ENCODE results near the gene PLSCR4.

The PLSCR4 gene

DNA sequence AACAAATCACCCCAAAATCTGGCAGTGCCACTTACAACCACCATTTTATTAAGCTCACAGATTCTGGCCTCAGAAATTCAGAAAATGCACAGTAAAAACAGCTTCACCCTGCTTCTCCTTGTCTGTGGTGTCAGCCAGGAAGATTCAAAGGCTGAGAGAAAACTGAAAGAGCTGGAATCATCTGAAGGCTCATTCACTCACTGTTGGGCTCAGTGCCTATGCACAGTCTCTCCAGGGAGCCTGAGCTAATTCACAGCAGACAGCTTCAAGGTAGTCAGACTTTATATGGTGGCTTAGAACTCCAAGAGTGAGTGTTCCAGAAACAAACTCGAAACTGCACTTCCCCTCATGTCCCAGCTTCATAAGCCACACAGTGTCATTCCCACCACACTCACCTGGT lies 73.4 kb downstream of the PLSCR4 start:
- no peak overlapping the region for H3K4me3 ChIP-seq (ENCODE audit: low read length in 2 of 2)
- H3K27me3 ChIP-seq (ENCODE audit: control insufficient read depth in 2 of 2, insufficient read depth in 2 of 2, low read length in 2 of 2) = no peaks in the 10 kb centered on the region
- H3K4me1 ChIP-seq (ENCODE audit: control insufficient read depth in 2 of 2, insufficient read depth in 2 of 2, low read length in 2 of 2) = no peaks in the 10 kb centered on the region
- no peak overlapping the region for H3K9ac ChIP-seq (ENCODE audit: low read depth in 1 of 2, low read length in 2 of 2)
- no peak overlapping the region for H3K27ac ChIP-seq (ENCODE audit: low read depth in 2 of 2, low read length in 2 of 2)
- H3K9me3 ChIP-seq (ENCODE audit: control insufficient read depth in 2 of 2, low read length in 2 of 2) = no peaks in the 10 kb centered on the region
- H3K36me3 ChIP-seq (ENCODE audit: control insufficient read depth in 2 of 2, insufficient read depth in 2 of 2, low read length in 2 of 2) = no peaks in the 10 kb centered on the region

GRCh38 chr3:146177072-146177471 lies 73.8 kb downstream of the PLSCR4 start:
- H3K27ac ChIP-seq (ENCODE audit: low read depth in 2 of 2, low read length in 2 of 2) = no peak overlapping the region
- H3K27me3 ChIP-seq (ENCODE audit: control insufficient read depth in 2 of 2, insufficient read depth in 2 of 2, low read length in 2 of 2) = no peaks in the 10 kb centered on the region

GRCh38 chr3:146172586-146172985 lies 78.3 kb downstream of the PLSCR4 start:
- Histone ChIP-seq H3K4me3 (ENCODE audit: low read length in 2 of 2) (no peak overlapping the region), H3K27ac (ENCODE audit: low read depth in 2 of 2, low read length in 2 of 2) (no peak overlapping the region), H3K4me1 (ENCODE audit: control insufficient read depth in 2 of 2, insufficient read depth in 2 of 2, low read length in 2 of 2) (no peaks in the 10 kb centered on the region), H3K9me3 (ENCODE audit: control insufficient read depth in 2 of 2, low read length in 2 of 2) (no peaks in the 10 kb centered on the region), H3K27me3 (ENCODE audit: control insufficient read depth in 2 of 2, insufficient read depth in 2 of 2, low read length in 2 of 2) (no peaks in the 10 kb centered on the region), H3K9ac (ENCODE audit: low read depth in 1 of 2, low read length in 2 of 2) (no peak overlapping the region), H3K36me3 (ENCODE audit: control insufficient read depth in 2 of 2, insufficient read depth in 2 of 2, low read length in 2 of 2) (no peaks in the 10 kb centered on the region)

More at GRCh38 chr3:146177072-146177471, 73.8 kb downstream of the PLSCR4 start:
- Histone ChIP-seq H3K4me1 (ENCODE audit: control insufficient read depth in 2 of 2, insufficient read depth in 2 of 2, low read length in 2 of 2) (no peaks in the 10 kb centered on the region), H3K4me3 (ENCODE audit: low read length in 2 of 2) (no peak overlapping the region), H3K36me3 (ENCODE audit: control insufficient read depth in 2 of 2, insufficient read depth in 2 of 2, low read length in 2 of 2) (no peaks in the 10 kb centered on the region), H3K9ac (ENCODE audit: low read depth in 1 of 2, low read length in 2 of 2) (no peak overlapping the region), H3K9me3 (ENCODE audit: control insufficient read depth in 2 of 2, low read length in 2 of 2) (no peaks in the 10 kb centered on the region)

DNA sequence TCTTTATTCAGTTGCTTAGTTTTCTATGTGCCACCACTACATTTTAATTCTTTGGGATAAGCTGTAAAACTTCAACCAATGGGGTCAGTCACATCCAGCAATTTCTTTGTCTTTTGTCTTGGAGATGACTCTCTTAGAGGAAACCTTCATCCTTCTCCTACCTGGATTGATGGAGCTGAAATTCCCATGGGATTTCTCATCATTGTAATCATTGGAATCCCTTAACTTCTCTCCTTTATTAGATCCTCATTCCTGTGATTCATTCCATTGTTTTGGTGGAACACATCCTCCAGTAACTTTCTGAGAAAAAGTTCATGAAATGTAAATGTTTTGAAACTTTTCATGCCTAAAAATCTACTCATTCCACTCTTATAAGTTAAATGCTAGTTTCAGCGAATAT lies 80.3 kb downstream of the PLSCR4 start:
- H3K9ac ChIP-seq (ENCODE audit: low read depth in 1 of 2, low read length in 2 of 2) = no peak overlapping the region

DNA sequence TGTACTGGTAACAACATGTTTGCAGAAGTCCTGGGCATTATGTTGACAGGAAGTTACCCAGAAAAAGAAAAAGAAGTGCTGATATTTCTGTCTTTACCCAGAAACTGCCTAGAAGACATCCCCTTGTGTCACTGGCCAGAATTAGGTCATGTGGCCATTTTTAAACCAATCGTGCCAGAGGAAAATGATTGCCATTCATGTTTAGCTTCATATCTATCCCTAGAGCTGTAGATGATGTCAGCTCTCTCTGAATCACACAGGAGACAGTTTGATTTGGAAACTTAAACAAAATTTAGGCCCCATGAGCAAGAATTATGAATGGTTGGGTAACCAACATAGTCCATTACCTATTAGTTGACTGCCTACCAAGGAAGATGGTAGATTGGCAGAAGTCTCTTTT lies 81.0 kb downstream of the PLSCR4 start:
- no peak overlapping the region for H3K27ac ChIP-seq (ENCODE audit: low read depth in 2 of 2, low read length in 2 of 2)
- H3K9ac ChIP-seq (ENCODE audit: low read depth in 1 of 2, low read length in 2 of 2) = no peak overlapping the region
- H3K9me3 ChIP-seq (ENCODE audit: control insufficient read depth in 2 of 2, low read length in 2 of 2) = no peaks in the 10 kb centered on the region
- H3K27me3 ChIP-seq (ENCODE audit: control insufficient read depth in 2 of 2, insufficient read depth in 2 of 2, low read length in 2 of 2) = no peaks in the 10 kb centered on the region
- peaks cover 5 to 6% of the 10 kb centered on the region in 2 donors for H3K4me1 ChIP-seq (ENCODE audit: control insufficient read depth in 2 of 2, insufficient read depth in 2 of 2, low read length in 2 of 2)
- no peak overlapping the region for H3K4me3 ChIP-seq (ENCODE audit: low read length in 2 of 2)
- no peaks in the 10 kb centered on the region for H3K36me3 ChIP-seq (ENCODE audit: control insufficient read depth in 2 of 2, insufficient read depth in 2 of 2, low read length in 2 of 2)

More for the DNA sequence above, 80.3 kb downstream of the PLSCR4 start:
- no peaks in the 10 kb centered on the region for H3K9me3 ChIP-seq (ENCODE audit: control insufficient read depth in 2 of 2, low read length in 2 of 2)
- no peaks in the 10 kb centered on the region for H3K27me3 ChIP-seq (ENCODE audit: control insufficient read depth in 2 of 2, insufficient read depth in 2 of 2, low read length in 2 of 2)
- no peak overlapping the region for H3K4me3 ChIP-seq (ENCODE audit: low read length in 2 of 2)
- H3K36me3 ChIP-seq (ENCODE audit: control insufficient read depth in 2 of 2, insufficient read depth in 2 of 2, low read length in 2 of 2) = no peaks in the 10 kb centered on the region
- no peak overlapping the region for H3K27ac ChIP-seq (ENCODE audit: low read depth in 2 of 2, low read length in 2 of 2)
- peaks cover 1% of the 10 kb centered on the region in 2 donors for H3K4me1 ChIP-seq (ENCODE audit: control insufficient read depth in 2 of 2, insufficient read depth in 2 of 2, low read length in 2 of 2)

DNA sequence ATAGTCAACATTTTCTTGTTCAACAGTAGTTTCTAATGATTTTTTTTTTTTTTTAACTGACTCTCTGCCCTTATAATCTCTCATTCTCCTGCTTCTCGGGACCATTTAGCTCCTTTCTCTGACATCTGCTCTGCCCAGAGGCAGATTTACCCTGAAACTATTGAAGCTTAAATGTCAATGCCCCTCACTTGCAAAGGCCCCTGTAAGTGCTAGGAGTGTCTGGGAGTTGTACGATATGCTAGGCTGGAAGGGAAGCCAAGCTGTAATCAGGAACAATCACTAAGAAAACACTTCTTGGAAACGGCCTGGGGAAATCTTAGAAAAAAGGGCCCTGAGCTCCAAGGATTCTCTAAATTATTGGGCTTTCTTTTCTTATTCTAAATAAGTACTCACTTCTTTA lies 84.1 kb downstream of the PLSCR4 start:
- Histone ChIP-seq H3K9ac (ENCODE audit: low read depth in 1 of 2, low read length in 2 of 2) (no peak overlapping the region), H3K27ac (ENCODE audit: low read depth in 2 of 2, low read length in 2 of 2) (no peak overlapping the region), H3K36me3 (ENCODE audit: control insufficient read depth in 2 of 2, insufficient read depth in 2 of 2, low read length in 2 of 2) (no peaks in the 10 kb centered on the region), H3K4me3 (ENCODE audit: low read length in 2 of 2) (no peak overlapping the region), H3K4me1 (ENCODE audit: control insufficient read depth in 2 of 2, insufficient read depth in 2 of 2, low read length in 2 of 2) (peaks cover 5 to 16% of the 10 kb centered on the region in 2 donors), H3K27me3 (ENCODE audit: control insufficient read depth in 2 of 2, insufficient read depth in 2 of 2, low read length in 2 of 2) (no peaks in the 10 kb centered on the region), H3K9me3 (ENCODE audit: control insufficient read depth in 2 of 2, low read length in 2 of 2) (no peaks in the 10 kb centered on the region)

- Histone ChIP-seq H3K4me1 (ENCODE audit: control insufficient read depth in 2 of 2, insufficient read depth in 2 of 2, low read length in 2 of 2) (peaks cover 5 to 20% of the 10 kb centered on the region in 2 donors), H3K9ac (ENCODE audit: low read depth in 1 of 2, low read length in 2 of 2) (no peak overlapping the region), H3K36me3 (ENCODE audit: control insufficient read depth in 2 of 2, insufficient read depth in 2 of 2, low read length in 2 of 2) (no peaks in the 10 kb centered on the region), H3K27me3 (ENCODE audit: control insufficient read depth in 2 of 2, insufficient read depth in 2 of 2, low read length in 2 of 2) (no peaks in the 10 kb centered on the region), H3K9me3 (ENCODE audit: control insufficient read depth in 2 of 2, low read length in 2 of 2) (no peaks in the 10 kb centered on the region), H3K27ac (ENCODE audit: low read depth in 2 of 2, low read length in 2 of 2) (no peak overlapping the region), H3K4me3 (ENCODE audit: low read length in 2 of 2) (no peak overlapping the region)
Measured at GRCh38 chr3:146166415-146166821, 84.5 kb downstream of the PLSCR4 start.

GRCh38 chr3:146165877-146166276 lies 85.0 kb downstream of the PLSCR4 start:
- Histone ChIP-seq H3K27ac (ENCODE audit: low read depth in 2 of 2, low read length in 2 of 2) (peak overlapping the region in 1 of 2 donors; percentile 3), H3K4me3 (ENCODE audit: low read length in 2 of 2) (no peak overlapping the region)

GRCh38 chr3:146164971-146165769 lies 85.7 kb downstream of the PLSCR4 start:
- Histone ChIP-seq H3K27ac (ENCODE audit: low read depth in 2 of 2, low read length in 2 of 2) (peak overlapping the region; percentile 41 to 64), H3K36me3 (ENCODE audit: control insufficient read depth in 2 of 2, insufficient read depth in 2 of 2, low read length in 2 of 2) (no peaks in the 10 kb centered on the region), H3K4me3 (ENCODE audit: low read length in 2 of 2) (peak overlapping the region in 1 of 2 donors; percentile 14), H3K27me3 (ENCODE audit: control insufficient read depth in 2 of 2, insufficient read depth in 2 of 2, low read length in 2 of 2) (no peaks in the 10 kb centered on the region), H3K4me1 (ENCODE audit: control insufficient read depth in 2 of 2, insufficient read depth in 2 of 2, low read length in 2 of 2) (peaks cover 5 to 21% of the 10 kb centered on the region in 2 donors), H3K9ac (ENCODE audit: low read depth in 1 of 2, low read length in 2 of 2) (no peak overlapping the region), H3K9me3 (ENCODE audit: control insufficient read depth in 2 of 2, low read length in 2 of 2) (no peaks in the 10 kb centered on the region)

More at GRCh38 chr3:146165877-146166276, 85.0 kb downstream of the PLSCR4 start:
- Histone ChIP-seq H3K4me1 (ENCODE audit: control insufficient read depth in 2 of 2, insufficient read depth in 2 of 2, low read length in 2 of 2) (peaks cover 5 to 21% of the 10 kb centered on the region in 2 donors), H3K36me3 (ENCODE audit: control insufficient read depth in 2 of 2, insufficient read depth in 2 of 2, low read length in 2 of 2) (no peaks in the 10 kb centered on the region), H3K9ac (ENCODE audit: low read depth in 1 of 2, low read length in 2 of 2) (no peak overlapping the region), H3K27me3 (ENCODE audit: control insufficient read depth in 2 of 2, insufficient read depth in 2 of 2, low read length in 2 of 2) (no peaks in the 10 kb centered on the region), H3K9me3 (ENCODE audit: control insufficient read depth in 2 of 2, low read length in 2 of 2) (no peaks in the 10 kb centered on the region)

GRCh38 chr3:146164506-146164905 lies 86.4 kb downstream of the PLSCR4 start:
- no peaks in the 10 kb centered on the region for H3K9me3 ChIP-seq (ENCODE audit: control insufficient read depth in 2 of 2, low read length in 2 of 2)
- peak overlapping the region; percentile 41 to 64 for H3K27ac ChIP-seq (ENCODE audit: low read depth in 2 of 2, low read length in 2 of 2)
- H3K9ac ChIP-seq (ENCODE audit: low read depth in 1 of 2, low read length in 2 of 2) = no peak overlapping the region
- H3K4me1 ChIP-seq (ENCODE audit: control insufficient read depth in 2 of 2, insufficient read depth in 2 of 2, low read length in 2 of 2) = peaks cover 5 to 21% of the 10 kb centered on the region in 2 donors
- no peaks in the 10 kb centered on the region for H3K36me3 ChIP-seq (ENCODE audit: control insufficient read depth in 2 of 2, insufficient read depth in 2 of 2, low read length in 2 of 2)
- H3K4me3 ChIP-seq (ENCODE audit: low read length in 2 of 2) = no peak overlapping the region
- no peaks in the 10 kb centered on the region for H3K27me3 ChIP-seq (ENCODE audit: control insufficient read depth in 2 of 2, insufficient read depth in 2 of 2, low read length in 2 of 2)
